DOHH2 (cell line): ENCODE results near the gene S100A8.

ENCODE experiments used
- EZH2phosphoT487 ChIP-seq: fragments of 200-600 bp; sonication (generic); IDR thresholded peaks from 2 replicates; pipeline ENCODE4 v1.6.1; 2017; ENCODE audit warnings: borderline replicate concordance, mild to moderate bottlenecking, antibody characterized with exemption, low read length, moderate library complexity, mixed read lengths
- TF ChIP-seq, protein P1 (sequence below): fragments of 200-600 bp; sonication (generic); IDR thresholded peaks from one replicate; pipeline ENCODE4 v1.5.1; 2014; ENCODE audit warnings: antibody characterized with exemption, mild to moderate bottlenecking, low read depth, low read length; ENCODE audit not compliant: poor library complexity, severe bottlenecking

DNA sequence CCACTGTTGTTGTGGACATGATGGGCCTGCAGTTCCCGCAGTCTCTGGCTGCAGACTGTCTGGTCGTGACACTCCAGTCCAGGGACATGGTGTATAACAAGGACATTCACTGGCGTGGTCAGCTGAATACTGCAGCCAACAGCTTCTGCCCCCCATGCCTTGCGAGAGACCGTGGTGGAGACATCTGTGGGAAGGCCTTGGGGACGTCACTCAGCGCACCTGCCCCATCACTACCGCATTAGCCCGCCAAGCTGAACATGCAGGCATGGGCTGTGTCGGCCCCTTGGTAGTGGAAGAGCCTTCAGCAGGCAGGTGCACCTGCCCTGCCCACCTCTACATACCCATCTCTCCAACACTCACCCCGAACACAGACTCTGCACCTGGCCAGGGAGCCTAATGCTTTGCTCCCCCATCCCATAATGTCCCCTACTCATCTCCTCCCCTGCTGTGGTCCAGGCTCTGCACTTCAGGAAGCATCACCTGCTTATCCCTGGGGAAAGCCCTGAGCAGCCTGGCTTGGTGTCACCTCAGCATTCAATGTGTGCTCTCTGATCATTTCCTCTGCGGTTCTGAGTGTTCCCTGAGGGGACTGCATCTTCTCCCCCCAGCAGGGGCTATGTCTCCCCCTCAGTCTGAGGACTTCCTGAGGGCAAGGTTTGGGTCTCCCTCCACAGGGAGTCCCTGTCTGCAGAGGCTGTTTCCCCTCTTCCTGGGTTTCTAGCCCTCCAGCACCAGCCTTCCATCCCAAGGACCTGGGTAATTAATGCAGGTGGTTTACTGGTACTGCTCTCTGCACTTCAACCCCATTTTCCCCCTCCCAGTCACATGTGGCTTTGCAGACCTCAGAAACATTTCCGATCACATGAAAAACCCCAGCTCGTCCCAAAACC lies 45.4 kb downstream of the S100A8 start:
- TF ChIP-seq, protein P1, sequence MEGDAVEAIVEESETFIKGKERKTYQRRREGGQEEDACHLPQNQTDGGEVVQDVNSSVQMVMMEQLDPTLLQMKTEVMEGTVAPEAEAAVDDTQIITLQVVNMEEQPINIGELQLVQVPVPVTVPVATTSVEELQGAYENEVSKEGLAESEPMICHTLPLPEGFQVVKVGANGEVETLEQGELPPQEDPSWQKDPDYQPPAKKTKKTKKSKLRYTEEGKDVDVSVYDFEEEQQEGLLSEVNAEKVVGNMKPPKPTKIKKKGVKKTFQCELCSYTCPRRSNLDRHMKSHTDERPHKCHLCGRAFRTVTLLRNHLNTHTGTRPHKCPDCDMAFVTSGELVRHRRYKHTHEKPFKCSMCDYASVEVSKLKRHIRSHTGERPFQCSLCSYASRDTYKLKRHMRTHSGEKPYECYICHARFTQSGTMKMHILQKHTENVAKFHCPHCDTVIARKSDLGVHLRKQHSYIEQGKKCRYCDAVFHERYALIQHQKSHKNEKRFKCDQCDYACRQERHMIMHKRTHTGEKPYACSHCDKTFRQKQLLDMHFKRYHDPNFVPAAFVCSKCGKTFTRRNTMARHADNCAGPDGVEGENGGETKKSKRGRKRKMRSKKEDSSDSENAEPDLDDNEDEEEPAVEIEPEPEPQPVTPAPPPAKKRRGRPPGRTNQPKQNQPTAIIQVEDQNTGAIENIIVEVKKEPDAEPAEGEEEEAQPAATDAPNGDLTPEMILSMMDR, result no peak
- TF ChIP-seq EZH2phosphoT487, result no peak
